HepG2 (cell line): ENCODE results near the gene ARHGAP45. TPM values are rescaled to one million over a fixed set of nuclear protein-coding genes. Genes with fewer than 3 reads are reported as not detected.

Experiments used
- ATF7-NPFF ChIP-seq: sonication (generic); formaldehyde crosslinking; IDR thresholded peaks from 2 replicates; pipeline ENCODE4 v1.8.1; 2023; ENCODE audit warnings: mild to moderate bottlenecking, low read depth, missing genetic modification reagents, moderate library complexity
- ERF ChIP-seq: IDR thresholded peaks from 2 replicates; pipeline ENCODE4 v1.6.1; 2018; ENCODE audit warnings: missing biosample characterization, missing genetic modification reagents
- ESRRA ChIP-seq: sonication (generic); formaldehyde crosslinking; IDR thresholded peaks from 2 replicates; pipeline ENCODE4 v1.5.1; 2020; ENCODE audit warnings: mild to moderate bottlenecking, low read depth, missing genetic modification reagents
- KLF13 ChIP-seq: sonication (generic); formaldehyde crosslinking; IDR thresholded peaks from 2 replicates; pipeline ENCODE4 v1.4.0; 2020; ENCODE audit warnings: mild to moderate bottlenecking, missing genetic modification reagents
- MATR3 ChIP-seq: sonication (generic); formaldehyde crosslinking; IDR thresholded peaks from 2 replicates; pipeline ENCODE4 v1.4.0; 2020; ENCODE audit warnings: missing genetic modification reagents
- MED13 ChIP-seq: sonication (generic); formaldehyde crosslinking; IDR thresholded peaks from 2 replicates; pipeline ENCODE4 v1.5.0; 2020; ENCODE audit warnings: missing genetic modification reagents
- MEIS2 ChIP-seq: sonication (generic); formaldehyde crosslinking; IDR thresholded peaks from 2 replicates; pipeline ENCODE4 v1.9.0; 2021; ENCODE audit warnings: mild to moderate bottlenecking, missing genetic modification reagents
- MNT ChIP-seq: fragments of 450-650 bp; IDR thresholded peaks from 2 replicates; pipeline ENCODE4 v1.6.1; 2016
- NCOA5 ChIP-seq: sonication (generic); formaldehyde crosslinking; IDR thresholded peaks from 2 replicates; pipeline ENCODE4 v1.4.0; 2020; ENCODE audit warnings: missing genetic modification reagents
- PAX8 ChIP-seq: sonication (generic); formaldehyde crosslinking; IDR thresholded peaks from 2 replicates; pipeline ENCODE4 v1.8.0; 2022; ENCODE audit warnings: mild to moderate bottlenecking, missing genetic modification reagents, borderline replicate concordance
- PHF8 ChIP-seq: sonication (generic); formaldehyde crosslinking; IDR thresholded peaks from 2 replicates; pipeline ENCODE4 v1.5.0; 2020; ENCODE audit warnings: missing genetic modification reagents
- RARA ChIP-seq: IDR thresholded peaks from 2 replicates; pipeline ENCODE4 v1.6.1; 2016; ENCODE audit warnings: missing genetic modification reagents, missing compliant biosample characterization
- REPIN1 ChIP-seq: sonication (generic); formaldehyde crosslinking; IDR thresholded peaks from 2 replicates; pipeline ENCODE4 v1.8.0; 2022; ENCODE audit warnings: missing genetic modification reagents, low read depth, mild to moderate bottlenecking, borderline replicate concordance
- RXRB ChIP-seq: IDR thresholded peaks from 2 replicates; pipeline ENCODE4 v1.6.1; 2016; ENCODE audit warnings: borderline replicate concordance, missing genetic modification reagents, missing compliant biosample characterization
- SAFB2 ChIP-seq: sonication (generic); formaldehyde crosslinking; IDR thresholded peaks from 2 replicates; pipeline ENCODE4 v1.5.1; 2020; ENCODE audit warnings: missing genetic modification reagents, low read depth, mild to moderate bottlenecking, borderline replicate concordance
- SMARCC2 ChIP-seq: fragments of 450-650 bp; IDR thresholded peaks from 2 replicates; pipeline ENCODE4 v1.6.1; 2017; ENCODE audit warnings: antibody characterized with exemption, mild to moderate bottlenecking
- SRSF1 ChIP-seq: fragments of 200-400 bp; formaldehyde crosslinking; optimal IDR thresholded peaks from 2 replicates; pipeline ENCODE3; 2017; ENCODE audit warnings: mild to moderate bottlenecking, low read depth, low read length, moderate library complexity
- THAP8 ChIP-seq: sonication (generic); formaldehyde crosslinking; IDR thresholded peaks from 2 replicates; pipeline ENCODE4 v1.5.1; 2020; ENCODE audit warnings: missing genetic modification reagents, mild to moderate bottlenecking, borderline replicate concordance
- TRIM24 ChIP-seq: sonication (generic); formaldehyde crosslinking; IDR thresholded peaks from 2 replicates; pipeline ENCODE4 v1.8.0; 2022; ENCODE audit warnings: mild to moderate bottlenecking, missing genetic modification reagents
- ZMYM4 ChIP-seq: sonication (generic); formaldehyde crosslinking; IDR thresholded peaks from 2 replicates; pipeline ENCODE4 v1.8.1; 2023; ENCODE audit warnings: mild to moderate bottlenecking, missing genetic modification reagents
- ZNF576 ChIP-seq: sonication (generic); formaldehyde crosslinking; IDR thresholded peaks from 2 replicates; pipeline ENCODE4 v1.4.0; 2020; ENCODE audit warnings: mild to moderate bottlenecking, missing genetic modification reagents
- ZNF589 ChIP-seq: sonication (generic); formaldehyde crosslinking; conservative IDR thresholded peaks from 2 replicates; pipeline ENCODE4 v1.8.0; 2022; ENCODE audit warnings: mild to moderate bottlenecking, moderate library complexity, missing genetic modification reagents
- ZNF615 ChIP-seq: sonication (generic); formaldehyde crosslinking; IDR thresholded peaks from 2 replicates; pipeline ENCODE4 v1.5.0; 2020; ENCODE audit warnings: mild to moderate bottlenecking, missing genetic modification reagents, borderline replicate concordance
- ZNF704 ChIP-seq: sonication (generic); formaldehyde crosslinking; IDR thresholded peaks from 2 replicates; pipeline ENCODE4 v1.8.1; 2023; ENCODE audit warnings: mild to moderate bottlenecking, inconsistent platforms, moderate library complexity, missing genetic modification reagents, borderline replicate concordance
- polyA plus RNA-seq, 8 experiments: library from polyadenylated mRNA; depleted of rRNA in 3 of 8; stranded (reverse) in 7 of 8; unstranded in 1 of 8; fragments of >200 nt; fragmentation: Illumina TruSeq in 4 of 8; extraction: Trizol in 4 of 8; gene quantifications; 2 replicates each; pipeline versions ENCODE4 v1.2.1 to v1.2.3, GENCODE V29; 2011 to 2016; ENCODE audit warnings: low read depth in 4 of 8, missing spikeins in 1 of 8, mixed read lengths in 1 of 8; ENCODE audit not compliant: insufficient read depth in 1 of 8
- total RNA-seq, 5 experiments: library from RNA; depleted of rRNA; stranded (reverse); fragments of >200 nt; fragmentation: Illumina TruSeq; extraction: Trizol; gene quantifications; 2 replicates each; pipeline ENCODE4 v1.2.3, GENCODE V29; 2016; ENCODE audit warnings: low read depth in 1 of 5
- TF ChIP-seq, protein P1 (sequence below): sonication (generic); formaldehyde crosslinking; IDR thresholded peaks from 2 replicates; pipeline ENCODE4 v1.4.0; 2020; ENCODE audit warnings: missing genetic modification reagents, borderline replicate concordance

Gene ARHGAP45
- total and polyA plus RNA-seq, 2 of the 13 experiments (the other 11 are each of a cell fraction or from before 2014, with no cell fraction given): 0.84 to 32.0 TPM

DNA sequence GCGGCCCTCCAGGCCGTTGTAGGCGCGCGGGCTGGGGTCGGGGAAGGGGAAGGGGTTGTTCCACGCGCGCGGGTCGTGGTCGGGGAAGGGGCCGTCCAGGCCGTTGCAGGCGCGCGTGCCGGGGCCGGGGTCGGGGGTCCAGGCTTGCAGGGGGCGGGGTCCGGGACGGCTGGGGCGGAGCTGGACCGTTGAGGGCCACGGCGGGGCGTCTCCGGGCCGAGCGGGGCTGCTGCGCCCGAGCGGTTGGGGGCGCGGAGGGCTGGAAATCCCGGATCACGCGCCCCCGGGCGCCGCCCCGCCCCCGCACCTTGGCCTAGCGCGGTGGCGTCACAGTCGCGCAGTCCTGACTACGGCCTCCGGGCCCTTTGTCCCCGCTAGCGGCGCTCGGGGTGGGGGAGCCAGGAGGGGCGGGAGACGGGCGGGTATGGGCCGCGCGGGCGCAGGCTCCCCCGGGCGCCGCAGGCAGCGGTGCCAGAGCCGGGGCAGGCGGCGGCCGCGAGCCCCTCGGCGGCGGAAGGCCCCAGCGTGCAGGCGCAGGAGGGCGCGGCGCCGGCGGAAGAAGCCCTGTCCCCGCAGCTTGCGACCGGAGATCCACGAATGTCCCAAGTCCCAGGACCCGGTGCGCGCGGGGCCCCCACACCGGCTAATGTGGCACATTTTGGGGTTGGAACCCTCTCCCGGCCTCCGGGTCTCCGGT, 37.5 kb downstream of the ARHGAP45 start (continued):
- TF ChIP-seq, protein P1, sequence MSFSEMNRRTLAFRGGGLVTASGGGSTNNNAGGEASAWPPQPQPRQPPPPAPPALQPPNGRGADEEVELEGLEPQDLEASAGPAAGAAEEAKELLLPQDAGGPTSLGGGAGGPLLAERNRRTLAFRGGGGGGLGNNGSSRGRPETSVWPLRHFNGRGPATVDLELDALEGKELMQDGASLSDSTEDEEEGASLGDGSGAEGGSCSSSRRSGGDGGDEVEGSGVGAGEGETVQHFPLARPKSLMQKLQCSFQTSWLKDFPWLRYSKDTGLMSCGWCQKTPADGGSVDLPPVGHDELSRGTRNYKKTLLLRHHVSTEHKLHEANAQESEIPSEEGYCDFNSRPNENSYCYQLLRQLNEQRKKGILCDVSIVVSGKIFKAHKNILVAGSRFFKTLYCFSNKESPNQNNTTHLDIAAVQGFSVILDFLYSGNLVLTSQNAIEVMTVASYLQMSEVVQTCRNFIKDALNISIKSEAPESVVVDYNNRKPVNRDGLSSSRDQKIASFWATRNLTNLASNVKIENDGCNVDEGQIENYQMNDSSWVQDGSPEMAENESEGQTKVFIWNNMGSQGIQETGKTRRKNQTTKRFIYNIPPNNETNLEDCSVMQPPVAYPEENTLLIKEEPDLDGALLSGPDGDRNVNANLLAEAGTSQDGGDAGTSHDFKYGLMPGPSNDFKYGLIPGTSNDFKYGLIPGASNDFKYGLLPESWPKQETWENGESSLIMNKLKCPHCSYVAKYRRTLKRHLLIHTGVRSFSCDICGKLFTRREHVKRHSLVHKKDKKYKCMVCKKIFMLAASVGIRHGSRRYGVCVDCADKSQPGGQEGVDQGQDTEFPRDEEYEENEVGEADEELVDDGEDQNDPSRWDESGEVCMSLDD (CRISPR knock-in tag): no peak
- TF ChIP-seq ATF7-NPFF (CRISPR knock-in tag): no peak
- TF ChIP-seq MATR3 (CRISPR knock-in tag): no peak
- no peak for TF ChIP-seq REPIN1 (CRISPR knock-in tag)
- TF ChIP-seq ESRRA (CRISPR knock-in tag): no peak
- no peak for TF ChIP-seq SMARCC2
- no peak for TF ChIP-seq NCOA5 (CRISPR knock-in tag)
- TF ChIP-seq ZNF576 (CRISPR knock-in tag): no peak
- TF ChIP-seq TRIM24 (CRISPR knock-in tag): no peak
- TF ChIP-seq MEIS2 (CRISPR knock-in tag): no peak
- TF ChIP-seq RARA (CRISPR knock-in tag): 0 out of 2 replicates have a peak, but pooled peaks have one; percentile 8
- no peak for TF ChIP-seq ERF (CRISPR knock-in tag)
- TF ChIP-seq SRSF1: no peak
- TF ChIP-seq SAFB2 (CRISPR knock-in tag): no peak; the same call in 1 of the 2 replicates
- TF ChIP-seq ZNF615 (CRISPR knock-in tag): no peak
- TF ChIP-seq ZNF704 (CRISPR knock-in tag): no peak
- TF ChIP-seq ZNF589 (CRISPR knock-in tag): no peak
- no peak for TF ChIP-seq MNT
- peak; percentile 19; the same call in 1 of the 2 replicates for TF ChIP-seq PHF8 (CRISPR knock-in tag)
- no peak for TF ChIP-seq KLF13
- TF ChIP-seq THAP8 (CRISPR knock-in tag): no peak
- no peak for TF ChIP-seq PAX8 (CRISPR knock-in tag)
- TF ChIP-seq MED13 (CRISPR knock-in tag): no peak
- no peak for TF ChIP-seq RXRB (CRISPR knock-in tag)
- TF ChIP-seq ZMYM4: peak; percentile 23; the same call in 1 of the 2 replicates
